ENCODE measurements around the gene CASP1.
A peak's percentile ranks its signal among the peaks of the same experiment; 100 is the strongest.
"Not testable (repeated sequence)": the region's sequence is repeated elsewhere in the genome, so short reads cannot be mapped to it uniquely, and the experiment has no call there.

Gene CASP1

GRCh38 chr11:105046898-105047579 lies 12.1 kb upstream of the CASP1 start:
- peak; percentile 97 for DNase-seq (ENCODE audit: low read depth, low spot score)

- no peak for DNase-seq (ENCODE audit: low read depth, low spot score)
These were observed 10.8 kb upstream of the CASP1 start for GRCh38 chr11:105045676-105046296.

GRCh38 chr11:105044557-105045524 lies 9.9 kb upstream of the CASP1 start, which contains the start of gene CARD16:
Gene CARD16, minus strand, starts transcription at chr11:105045335. Its CDS starts 38 bp downstream, at chr11:105045297.
- peak; percentile 46 for DNase-seq (ENCODE audit: low read depth, low spot score)

GRCh38 chr11:105042178-105042577 lies 7.2 kb upstream of the CASP1 start:
- no peak for DNase-seq (ENCODE audit: low read depth, low spot score)

- no peak for DNase-seq (ENCODE audit: low read depth, low spot score)
These were observed 5.8 kb upstream of the CASP1 start for GRCh38 chr11:105040703-105041102.

- DNase-seq (ENCODE audit: low read depth, low spot score): not testable (repeated sequence)
These were observed 556 bp downstream of the CASP1 start for GRCh38 chr11:105034388-105034787.

- no peak for DNase-seq (ENCODE audit: low read depth, low spot score)
These were observed 1.2 kb downstream of the CASP1 start for GRCh38 chr11:105033781-105034180.

GRCh38 chr11:105033343-105033742 lies 1.6 kb downstream of the CASP1 start:
- DNase-seq (ENCODE audit: low read depth, low spot score): no peak

- DNase-seq (ENCODE audit: low read depth, low spot score): no peak
These were observed 2.4 kb downstream of the CASP1 start for GRCh38 chr11:105032495-105032894.

- DNase-seq (ENCODE audit: low read depth, low spot score): no peak
These were observed 7.3 kb downstream of the CASP1 start for GRCh38 chr11:105027678-105028077.

- no peak for DNase-seq (ENCODE audit: low read depth, low spot score)
These were observed 10.6 kb downstream of the CASP1 start for GRCh38 chr11:105024394-105024793.

- DNase-seq (ENCODE audit: low read depth, low spot score): no peak
These were observed 11.9 kb downstream of the CASP1 start, which contains the start of gene CASP5 for GRCh38 chr11:105023003-105023402. Gene CASP5, minus strand, starts transcription at chr11:105023168. Its CDS starts 32 bp downstream, at chr11:105023136.

GRCh38 chr11:105022527-105022926 lies 12.4 kb downstream of the CASP1 start:
- no peak for DNase-seq (ENCODE audit: low read depth, low spot score)

GRCh38 chr11:105007463-105007862 lies 27.5 kb downstream of the CASP1 start:
- no peak for DNase-seq (ENCODE audit: low read depth, low spot score)

GRCh38 chr11:105005451-105005845 lies 29.5 kb downstream of the CASP1 start:
- DNase-seq (ENCODE audit: low read depth, low spot score): no peak

- DNase-seq (ENCODE audit: low read depth, low spot score): no peak
These were observed 30.9 kb downstream of the CASP1 start for GRCh38 chr11:105004021-105004420.

- DNase-seq (ENCODE audit: low read depth, low spot score): no peak
These were observed 31.8 kb downstream of the CASP1 start for GRCh38 chr11:105003151-105003550.

GRCh38 chr11:105000797-105001196 lies 34.1 kb downstream of the CASP1 start:
- no peak for DNase-seq (ENCODE audit: low read depth, low spot score)

- no peak for DNase-seq (ENCODE audit: low read depth, low spot score)
These were observed 34.8 kb downstream of the CASP1 start for GRCh38 chr11:105000167-105000566.

GRCh38 chr11:104999721-105000120 lies 35.2 kb downstream of the CASP1 start:
- no peak for DNase-seq (ENCODE audit: low read depth, low spot score)

- DNase-seq (ENCODE audit: low read depth, low spot score): no peak
These were observed 37.7 kb downstream of the CASP1 start for GRCh38 chr11:104997288-104997687.

- DNase-seq (ENCODE audit: low read depth, low spot score): no peak
These were observed 39.9 kb downstream of the CASP1 start for GRCh38 chr11:104995001-104995408.

Data from astrocyte of the hippocampus (primary cell).